H1 (cell line): ENCODE measurements around the gene SHANK2. TPM values are rescaled to one million over a fixed set of nuclear protein-coding genes. Genes with fewer than 3 reads are reported as not detected.
A peak's percentile ranks its signal among the peaks of the same experiment; 100 is the strongest.

Experiments used
- BCL11A ChIP-seq, 2 experiments: IDR thresholded peaks; one replicate each; pipeline ENCODE4 v1.6.1; 2011; ENCODE audit warnings: low read depth in 2 of 2, low read length in 2 of 2, mild to moderate bottlenecking in 2 of 2
- BRCA1 ChIP-seq: IDR thresholded peaks from 2 replicates; pipeline ENCODE4 v1.6.1; 2012; ENCODE audit warnings: low read depth, low read length, improper control_type of control experiment
- EGR1 ChIP-seq: IDR thresholded peaks from 2 replicates; pipeline ENCODE4 v1.6.1; 2011; ENCODE audit warnings: low read depth, low read length, borderline replicate concordance
- GABPA ChIP-seq: IDR thresholded peaks from 2 replicates; pipeline ENCODE4 v1.6.1; 2011; ENCODE audit warnings: mild to moderate bottlenecking, low read length, moderate library complexity, borderline replicate concordance; ENCODE audit not compliant: insufficient read depth
- HDAC2 ChIP-seq, 2 experiments: fragments of 300-600 bp in 1 of 2; sonication (generic) in 1 of 2; IDR thresholded peaks; 2 replicates each; pipeline ENCODE4 v1.6.1; 2011 to 2012; ENCODE audit warnings: low read depth in 2 of 2, low read length in 2 of 2, mild to moderate bottlenecking in 2 of 2, moderate library complexity in 2 of 2, borderline replicate concordance in 1 of 2, inconsistent platforms in 1 of 2
- KDM1A ChIP-seq: fragments of 200-600, 300-600 bp; sonication (generic); IDR thresholded peaks from 2 replicates; pipeline ENCODE4 v1.7.1; 2016; ENCODE audit warnings: mild to moderate bottlenecking, low read length, borderline replicate concordance
- POLR2A ChIP-seq, 2 experiments: IDR thresholded peaks; 1 replicate in 1 of 2; 2 replicates in 1 of 2; pipeline ENCODE4 v1.6.1; 2011; ENCODE audit warnings: low read depth in 2 of 2, low read length in 2 of 2, mild to moderate bottlenecking in 2 of 2; ENCODE audit errors: control extremely low read depth in 1 of 2
- POLR2AphosphoS5 ChIP-seq: IDR thresholded peaks from 2 replicates; pipeline ENCODE4 v1.6.1; 2011; ENCODE audit warnings: low read depth, low read length
- SIN3A ChIP-seq, 2 experiments: IDR thresholded peaks in 1 of 2; conservative IDR thresholded peaks in 1 of 2; 2 replicates each; pipeline ENCODE4 v1.6.1; 2011 to 2012; ENCODE audit warnings: low read length in 2 of 2, improper control_type of control experiment in 1 of 2, low read depth in 1 of 2, mild to moderate bottlenecking in 1 of 2
- SP1 ChIP-seq: IDR thresholded peaks from 2 replicates; pipeline ENCODE4 v1.6.1; 2011; ENCODE audit warnings: low read depth, low read length
- TBP ChIP-seq: IDR thresholded peaks from 2 replicates; pipeline ENCODE4 v1.6.1; 2011; ENCODE audit warnings: low read depth, low read length, improper control_type of control experiment
- polyA plus RNA-seq, 7 experiments: library from polyadenylated mRNA; depleted of rRNA in 3 of 7; stranded (reverse) in 5 of 7; unstranded in 2 of 7; fragments of >200 nt in 5 of 7; fragments of 200-250 nt in 2 of 7; gene quantifications; 1 replicate in 5 of 7; 2 replicates in 1 of 7; 4 replicates in 1 of 7; pipeline versions ENCODE4 v1.2.1 to v1.2.3, GENCODE V29; 2011 to 2013; ENCODE audit warnings: missing spikeins in 2 of 7, mixed read lengths in 2 of 7
- total RNA-seq: library from RNA; stranded (reverse); fragmentation: NEBNext Ultra II Directional; extraction: Animal tissue kit (Norgen Biotek cat#: 25700); gene quantifications from 2 replicates; pipeline ENCODE4 v1.2.1, GENCODE V29; 2021

The SHANK2 gene
- total and polyA plus RNA-seq, 2 of the 8 experiments (the other 6 are each of a cell fraction or from before 2014, with no cell fraction given), result 10.1 to 54.2 TPM

DNA sequence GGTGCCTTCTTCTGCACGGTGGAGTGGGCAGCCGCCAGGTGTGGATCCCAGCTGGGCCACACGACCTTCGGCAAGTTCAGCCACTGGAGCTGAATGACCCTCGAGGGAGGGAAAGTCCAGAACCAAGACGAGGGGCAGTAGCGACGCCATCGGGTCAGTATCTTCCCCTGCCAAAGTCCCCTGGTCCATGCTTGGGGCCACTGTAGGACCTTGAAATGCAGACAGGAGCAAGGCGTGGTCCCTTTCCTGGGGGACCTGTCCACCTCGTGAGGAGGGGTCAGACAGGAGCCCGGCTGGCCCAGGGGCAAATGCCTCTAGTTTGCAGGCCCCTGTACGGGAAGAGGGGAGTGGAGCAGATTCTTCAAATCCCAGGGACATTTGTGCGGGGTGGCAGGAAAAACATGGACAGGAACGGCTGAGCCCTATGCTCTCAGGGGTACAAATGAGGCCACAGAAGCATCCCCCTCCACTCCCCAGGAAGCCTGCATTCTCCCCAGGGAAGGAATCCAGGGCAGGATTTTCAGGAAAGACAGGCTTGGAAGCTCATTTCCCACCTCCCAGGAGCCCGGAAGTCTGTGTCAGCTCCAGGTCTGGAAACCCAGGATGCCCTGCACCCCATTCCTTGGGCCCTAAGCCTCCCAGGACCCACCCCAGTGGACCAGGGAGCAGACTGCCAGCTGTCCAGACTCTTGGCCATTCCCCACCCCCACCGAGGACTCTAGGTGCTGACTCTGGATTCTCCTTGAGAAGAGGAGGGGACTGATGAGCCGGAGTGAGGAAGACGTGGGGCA lies 6.6 kb downstream of the SHANK2 start (continued):
- TF ChIP-seq BCL11A (IDR thresholded peaks at IDR 0.05; ENCODE audit: low read depth in 2 of 2, low read length in 2 of 2) (no peak), KDM1A (no peak), TBP (no peak), POLR2AphosphoS5 (no peak), EGR1 (0 out of 2 replicates have a peak, but pooled peaks have one; percentile 8), BRCA1 (no peak), POLR2A (IDR thresholded peaks at IDR 0.05; ENCODE audit: control extremely low read depth in 1 of 2, low read depth in 2 of 2, low read length in 2 of 2) (peak in 1 of 2 experiments; percentile 24; a peak in 2 of 3 replicates), SIN3A (conservative IDR thresholded peaks at IDR 0.05 in 1 of 2, IDR thresholded peaks at IDR 0.05 in 1 of 2; ENCODE audit: low read depth in 1 of 2, low read length in 2 of 2) (no peak), SP1 (peak; percentile 82), HDAC2 (IDR thresholded peaks at IDR 0.05; ENCODE audit: borderline replicate concordance in 1 of 2, low read depth in 2 of 2, low read length in 2 of 2) (0 out of 4 replicates have a peak, but pooled peaks have one; percentile 15 to 30), GABPA (no peak)
